ENCODE results near the gene ANKRD30B. TPM values are rescaled to one million over a fixed set of nuclear protein-coding genes. Genes with fewer than 3 reads are reported as not detected.
"Not testable (repeated sequence)": the region's sequence is repeated elsewhere in the genome, so short reads cannot be mapped to it uniquely, and the experiment has no call there.

The ANKRD30B gene
- total and polyA plus RNA-seq, 2 of the 8 experiments (the other 6 are each of a cell fraction or from before 2014, with no cell fraction given), result not detected

DNA sequence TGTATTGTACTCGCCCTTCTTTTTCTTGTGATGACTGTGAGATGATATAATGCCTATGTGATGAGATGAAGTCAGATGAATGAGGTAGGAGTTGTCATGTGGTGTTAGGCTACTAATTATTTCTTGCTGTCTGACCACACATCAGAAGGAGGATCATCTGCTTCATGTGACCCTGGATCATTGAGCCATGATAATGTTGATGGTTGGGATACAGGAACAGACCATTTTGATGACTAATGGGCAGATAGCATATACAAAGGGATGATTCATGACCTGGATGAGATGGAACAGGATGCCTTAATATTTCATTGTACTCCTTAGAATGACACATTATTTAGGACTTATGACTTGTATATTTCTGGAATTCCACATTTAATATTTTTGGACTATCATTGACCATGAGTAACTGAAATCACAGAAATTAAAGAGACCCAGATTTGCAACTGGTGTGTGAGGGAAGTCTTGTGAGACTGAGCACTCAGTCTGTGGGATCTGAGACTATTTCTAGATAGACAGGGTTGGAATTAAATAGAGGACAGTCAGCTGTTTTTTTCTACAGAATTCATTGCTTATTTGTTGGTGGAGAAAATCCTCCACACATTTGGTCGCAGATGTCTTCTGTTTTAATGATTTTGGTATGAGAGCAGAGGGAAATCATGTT, 79.1 kb downstream of the ANKRD30B start:
- H3K18ac ChIP-seq (ENCODE audit: extremely low read depth, low read length); H3K36me3 ChIP-seq (ENCODE audit: control insufficient read depth in 2 of 4, insufficient read depth in 4 of 4, low read length in 3 of 4); H2BK120ac ChIP-seq (replicated peaks; ENCODE audit: low read depth, low read length); H3K79me1 ChIP-seq (ENCODE audit: low read depth, low read length); H3K4me1 ChIP-seq (replicated peaks in 1 of 4; ENCODE audit: control insufficient read depth in 3 of 4, insufficient read depth in 4 of 4, low read length in 3 of 4); H2BK12ac ChIP-seq (ENCODE audit: low read depth, low read length); H3K4me2 ChIP-seq (ENCODE audit: insufficient read depth in 1 of 2, low read depth in 2 of 2, low read length in 2 of 2); H3K79me2 ChIP-seq (ENCODE audit: control insufficient read depth in 1 of 2, insufficient read depth in 2 of 2, low read length in 2 of 2); H4K8ac ChIP-seq (ENCODE audit: extremely low read depth, insufficient read depth, low read length); H3K4ac ChIP-seq (replicated peaks; ENCODE audit: insufficient read length, low read depth, low read length); H3K27ac ChIP-seq (ENCODE audit: low read depth, low read length); H3K4me3 ChIP-seq (ENCODE audit: extremely low read depth in 1 of 4, insufficient read depth in 2 of 4, low read depth in 3 of 4, low read length in 4 of 4); H2BK20ac ChIP-seq (ENCODE audit: low read length); H3K23me2 ChIP-seq (ENCODE audit: low read depth, low read length); H3K27me3 ChIP-seq (replicated peaks in 1 of 4; ENCODE audit: control insufficient read depth in 3 of 4, extremely low read depth in 1 of 4, insufficient read depth in 3 of 4, low read length in 3 of 4); DNase-seq (ENCODE audit: low read depth in 1 of 2, low spot score in 2 of 2); H3K14ac ChIP-seq (ENCODE audit: insufficient read length); H4K91ac ChIP-seq (replicated peaks; ENCODE audit: insufficient read length, low read length); CTCF ChIA-PET (ENCODE audit: partially characterized antibody); H3K23ac ChIP-seq (ENCODE audit: insufficient read length); H2BK15ac ChIP-seq (ENCODE audit: low read length); H2AK5ac ChIP-seq (ENCODE audit: low read depth, low read length); H4K20me1 ChIP-seq (replicated peaks in 1 of 2; ENCODE audit: control insufficient read depth in 1 of 2, insufficient read depth in 2 of 2, low read length in 2 of 2); H4K5ac ChIP-seq (ENCODE audit: insufficient read length, low read depth, low read length); POLR2A ChIA-PET (ENCODE audit: partially characterized antibody); FAIRE-seq; H2BK5ac ChIP-seq (ENCODE audit: low read depth, low read length); H2AFZ ChIP-seq (ENCODE audit: low read length); H3K56ac ChIP-seq (replicated peaks; ENCODE audit: insufficient read length, low read depth, low read length); H3K9ac ChIP-seq (replicated peaks in 1 of 4; ENCODE audit: extremely low read depth in 1 of 4, low read depth in 3 of 4, low read length in 3 of 4): not testable (repeated sequence)
- peaks cover 11 to 21% of the 10 kb centered on the region in 2 experiments; a peak in 3 of 4 replicates for H3K9me3 ChIP-seq (ENCODE audit: insufficient read depth in 2 of 2, low read depth in 1 of 2, low read length in 1 of 2)
- WGBS, 2 experiments (ENCODE audit: extremely low coverage in 1 of 2, insufficient coverage in 1 of 2, insufficient read length in 1 of 2, insufficient replicate concordance in 2 of 2, low coverage in 1 of 2, low lambda C conversion rate in 2 of 2, missing lambda C conversion rate in 1 of 2), result 45% methylated on average over 2 of the region's 2 CpGs; no CpG with 5 or more reads in 1 of the 2 experiments

DNA sequence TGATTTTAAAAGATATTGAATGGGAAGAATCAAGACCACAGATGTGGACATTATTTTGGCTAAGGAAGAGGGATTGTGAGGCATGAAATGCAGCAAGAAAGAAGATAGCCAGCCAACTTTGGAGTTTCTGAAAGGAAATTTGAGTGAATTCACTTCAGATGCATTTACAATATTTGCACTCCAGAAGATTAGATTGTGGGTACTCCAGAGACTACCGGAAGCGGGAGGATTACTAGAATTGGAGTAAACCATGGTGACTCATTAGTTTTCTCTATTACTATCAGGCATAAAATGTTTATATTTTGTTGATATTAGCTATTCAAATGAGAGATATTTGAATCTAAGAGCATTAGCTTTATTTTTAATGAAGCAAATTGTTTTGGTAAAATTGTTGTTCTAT, 93.6 kb downstream of the ANKRD30B start:
- H3K4me2 ChIP-seq (ENCODE audit: insufficient read depth in 1 of 2, low read depth in 2 of 2, low read length in 2 of 2); H4K8ac ChIP-seq (ENCODE audit: extremely low read depth, insufficient read depth, low read length); H3K56ac ChIP-seq (replicated peaks; ENCODE audit: insufficient read length, low read depth, low read length); H3K23ac ChIP-seq (ENCODE audit: insufficient read length); H3K36me3 ChIP-seq (ENCODE audit: control insufficient read depth in 2 of 4, insufficient read depth in 4 of 4, low read length in 3 of 4); H4K91ac ChIP-seq (replicated peaks; ENCODE audit: insufficient read length, low read length); H3K4ac ChIP-seq (replicated peaks; ENCODE audit: insufficient read length, low read depth, low read length); H3K4me1 ChIP-seq (replicated peaks in 1 of 4; ENCODE audit: control insufficient read depth in 3 of 4, insufficient read depth in 4 of 4, low read length in 3 of 4); H3K27ac ChIP-seq (ENCODE audit: low read depth, low read length); H3K9ac ChIP-seq (replicated peaks in 1 of 4; ENCODE audit: extremely low read depth in 1 of 4, low read depth in 3 of 4, low read length in 3 of 4); H3K27me3 ChIP-seq (replicated peaks in 1 of 4; ENCODE audit: control insufficient read depth in 3 of 4, extremely low read depth in 1 of 4, insufficient read depth in 3 of 4, low read length in 3 of 4); H2BK20ac ChIP-seq (ENCODE audit: low read length); H2AFZ ChIP-seq (ENCODE audit: low read length); H3K4me3 ChIP-seq (ENCODE audit: extremely low read depth in 1 of 4, insufficient read depth in 2 of 4, low read depth in 3 of 4, low read length in 4 of 4); H2BK5ac ChIP-seq (ENCODE audit: low read depth, low read length); POLR2A ChIA-PET (ENCODE audit: partially characterized antibody); H4K20me1 ChIP-seq (replicated peaks in 1 of 2; ENCODE audit: control insufficient read depth in 1 of 2, insufficient read depth in 2 of 2, low read length in 2 of 2); H2AK5ac ChIP-seq (ENCODE audit: low read depth, low read length); H2BK120ac ChIP-seq (replicated peaks; ENCODE audit: low read depth, low read length); CTCF ChIA-PET (ENCODE audit: partially characterized antibody); H2BK15ac ChIP-seq (ENCODE audit: low read length); H3K79me2 ChIP-seq (ENCODE audit: control insufficient read depth in 1 of 2, insufficient read depth in 2 of 2, low read length in 2 of 2); H4K5ac ChIP-seq (ENCODE audit: insufficient read length, low read depth, low read length); H2BK12ac ChIP-seq (ENCODE audit: low read depth, low read length); H3K79me1 ChIP-seq (ENCODE audit: low read depth, low read length); H3K18ac ChIP-seq (ENCODE audit: extremely low read depth, low read length); H3K23me2 ChIP-seq (ENCODE audit: low read depth, low read length); DNase-seq (ENCODE audit: low read depth in 1 of 2, low spot score in 2 of 2); H3K14ac ChIP-seq (ENCODE audit: insufficient read length); FAIRE-seq: not testable (repeated sequence)
- WGBS, 2 experiments (ENCODE audit: extremely low coverage in 1 of 2, insufficient coverage in 1 of 2, insufficient read length in 1 of 2, insufficient replicate concordance in 2 of 2, low coverage in 1 of 2, low lambda C conversion rate in 2 of 2, missing lambda C conversion rate in 1 of 2), result 75% methylated on average over 2 of the region's 2 CpGs; no CpG with 5 or more reads in 1 of the 2 experiments
- H3K9me3 ChIP-seq (ENCODE audit: insufficient read depth in 2 of 2, low read depth in 1 of 2, low read length in 1 of 2), result peaks cover 5 to 12% of the 10 kb centered on the region in 2 experiments; a peak in 2 of 4 replicates
